GM19035 (cell line): Measurements from ENCODE around the gene BCAS2.
"Not testable (repeated sequence)": the region's sequence is repeated elsewhere in the genome, so short reads cannot be mapped to it uniquely, and the experiment has no call there.

Experiments
- ATAC-seq: cut with Tn5 transposase; IDR thresholded peaks from one replicate; pipeline ENCODE4 v1.9.1; 2021; ENCODE audit not compliant: unreplicated experiment

The BCAS2 gene

GRCh38 chr1:114581335-114582287 is at the start of gene BCAS2:
Gene BCAS2, minus strand, starts transcription at chr1:114581615. Its CDS starts 24 bp downstream, at chr1:114581591.
- peak; percentile 99 for ATAC-seq

GRCh38 chr1:114627107-114627506 is 45.7 kb upstream of the BCAS2 start:
- no peak for ATAC-seq

- ATAC-seq, result no peak
Observed at GRCh38 chr1:114623364-114623763, 41.9 kb upstream of the BCAS2 start.

- no peak for ATAC-seq
Observed at GRCh38 chr1:114620419-114620818, 39.0 kb upstream of the BCAS2 start.

- ATAC-seq, result no peak
Observed at GRCh38 chr1:114618606-114619005, 37.2 kb upstream of the BCAS2 start.

GRCh38 chr1:114610546-114611245 is 29.3 kb upstream of the BCAS2 start:
- ATAC-seq, result no peak

- ATAC-seq, result no peak
Observed at GRCh38 chr1:114609826-114610225, 28.4 kb upstream of the BCAS2 start.

GRCh38 chr1:114609026-114609425 is 27.6 kb upstream of the BCAS2 start:
- ATAC-seq, result no peak

GRCh38 chr1:114607223-114607622 is 25.8 kb upstream of the BCAS2 start:
- ATAC-seq, result no peak

GRCh38 chr1:114597949-114598348 is 16.5 kb upstream of the BCAS2 start:
- no peak for ATAC-seq

- no peak for ATAC-seq
Observed at GRCh38 chr1:114595602-114596001, 14.2 kb upstream of the BCAS2 start.

GRCh38 chr1:114594046-114594445 is 12.6 kb upstream of the BCAS2 start:
- no peak for ATAC-seq

- ATAC-seq, result no peak
Observed at GRCh38 chr1:114589122-114589521, 7.7 kb upstream of the BCAS2 start.

- ATAC-seq, result no peak
Observed at GRCh38 chr1:114588196-114588689, 6.8 kb upstream of the BCAS2 start.

- ATAC-seq, result no peak
Observed at GRCh38 chr1:114587203-114587991, 6.0 kb upstream of the BCAS2 start.

- no peak for ATAC-seq
Observed at GRCh38 chr1:114586513-114587047, 5.2 kb upstream of the BCAS2 start.

- ATAC-seq, result no peak
Observed at GRCh38 chr1:114585231-114585630, 3.8 kb upstream of the BCAS2 start.

- ATAC-seq, result no peak
Observed at GRCh38 chr1:114574365-114574764, 7.0 kb downstream of the BCAS2 start.

- ATAC-seq, result no peak
Observed at GRCh38 chr1:114564141-114564540, 17.3 kb downstream of the BCAS2 start.

- not testable (repeated sequence) for ATAC-seq
Observed at GRCh38 chr1:114562978-114563510, 18.4 kb downstream of the BCAS2 start.

- no peak for ATAC-seq
Observed at GRCh38 chr1:114561333-114561732, 20.1 kb downstream of the BCAS2 start.
